SK-N-SH (cell line): ENCODE data around the gene BTBD3.

Experiments
- ELF1 ChIP-seq: IDR thresholded peaks from 2 replicates; pipeline ENCODE4 v1.4.0; 2012
- GABPA ChIP-seq: IDR thresholded peaks from 2 replicates; pipeline ENCODE4 v1.4.0; 2012; ENCODE audit warnings: low read depth, mild to moderate bottlenecking
- POLR2AphosphoS5 ChIP-seq: IDR thresholded peaks from 2 replicates; pipeline ENCODE4 v1.6.1; 2012; ENCODE audit warnings: low read depth, low read length
- RCOR1 ChIP-seq: fragments of 150-350 bp; IDR thresholded peaks from 2 replicates; pipeline ENCODE4 v1.6.1; 2017; ENCODE audit warnings: antibody characterized with exemption, low read length
- TF ChIP-seq, protein P1 (sequence below): fragments of 150-350 bp; IDR thresholded peaks from 2 replicates; pipeline ENCODE4 v1.6.1; 2017; ENCODE audit warnings: antibody characterized with exemption, low read length, low read depth, borderline replicate concordance
- TF ChIP-seq, protein P2 (sequence below): fragments of 200-600 bp; sonication (generic); IDR thresholded peaks from 2 replicates; pipeline ENCODE4 v1.6.1; 2017; ENCODE audit warnings: antibody characterized with exemption, mild to moderate bottlenecking, moderate library complexity

DNA sequence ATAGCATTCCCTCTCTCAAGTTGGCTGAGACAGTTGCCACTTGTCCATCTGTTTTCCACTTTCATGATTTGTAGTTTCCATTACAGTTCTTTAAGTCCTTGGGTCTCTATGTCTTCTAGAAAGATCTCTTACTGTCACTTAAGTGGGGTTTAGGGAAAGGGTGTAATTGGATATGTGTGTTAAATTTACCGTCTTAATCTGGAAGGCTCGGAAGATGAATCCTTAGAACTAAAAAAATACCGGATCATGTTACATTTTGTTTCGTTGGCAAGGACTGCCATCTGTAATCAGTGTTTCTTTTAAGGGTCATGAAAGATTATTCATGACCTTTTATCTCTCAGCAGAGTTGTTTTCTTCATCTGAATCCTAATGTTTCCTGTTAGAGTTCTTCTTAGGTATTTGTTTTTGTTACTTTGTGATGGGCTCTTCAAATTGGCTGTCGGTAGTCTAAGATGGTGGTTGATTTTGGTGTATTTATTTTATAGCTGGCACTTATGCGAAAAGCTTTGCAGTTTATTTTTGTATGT, 21.8 kb upstream of the BTBD3 start:
- no peak for TF ChIP-seq POLR2AphosphoS5
- TF ChIP-seq, protein P1, sequence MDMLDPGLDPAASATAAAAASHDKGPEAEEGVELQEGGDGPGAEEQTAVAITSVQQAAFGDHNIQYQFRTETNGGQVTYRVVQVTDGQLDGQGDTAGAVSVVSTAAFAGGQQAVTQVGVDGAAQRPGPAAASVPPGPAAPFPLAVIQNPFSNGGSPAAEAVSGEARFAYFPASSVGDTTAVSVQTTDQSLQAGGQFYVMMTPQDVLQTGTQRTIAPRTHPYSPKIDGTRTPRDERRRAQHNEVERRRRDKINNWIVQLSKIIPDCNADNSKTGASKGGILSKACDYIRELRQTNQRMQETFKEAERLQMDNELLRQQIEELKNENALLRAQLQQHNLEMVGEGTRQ, result no peak
- TF ChIP-seq, protein P2, sequence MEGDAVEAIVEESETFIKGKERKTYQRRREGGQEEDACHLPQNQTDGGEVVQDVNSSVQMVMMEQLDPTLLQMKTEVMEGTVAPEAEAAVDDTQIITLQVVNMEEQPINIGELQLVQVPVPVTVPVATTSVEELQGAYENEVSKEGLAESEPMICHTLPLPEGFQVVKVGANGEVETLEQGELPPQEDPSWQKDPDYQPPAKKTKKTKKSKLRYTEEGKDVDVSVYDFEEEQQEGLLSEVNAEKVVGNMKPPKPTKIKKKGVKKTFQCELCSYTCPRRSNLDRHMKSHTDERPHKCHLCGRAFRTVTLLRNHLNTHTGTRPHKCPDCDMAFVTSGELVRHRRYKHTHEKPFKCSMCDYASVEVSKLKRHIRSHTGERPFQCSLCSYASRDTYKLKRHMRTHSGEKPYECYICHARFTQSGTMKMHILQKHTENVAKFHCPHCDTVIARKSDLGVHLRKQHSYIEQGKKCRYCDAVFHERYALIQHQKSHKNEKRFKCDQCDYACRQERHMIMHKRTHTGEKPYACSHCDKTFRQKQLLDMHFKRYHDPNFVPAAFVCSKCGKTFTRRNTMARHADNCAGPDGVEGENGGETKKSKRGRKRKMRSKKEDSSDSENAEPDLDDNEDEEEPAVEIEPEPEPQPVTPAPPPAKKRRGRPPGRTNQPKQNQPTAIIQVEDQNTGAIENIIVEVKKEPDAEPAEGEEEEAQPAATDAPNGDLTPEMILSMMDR, result no peak
- no peak for TF ChIP-seq RCOR1
- no peak for TF ChIP-seq ELF1
- no peak for TF ChIP-seq GABPA
